Measurements from ENCODE around the gene KIRREL3.

Gene KIRREL3

DNA sequence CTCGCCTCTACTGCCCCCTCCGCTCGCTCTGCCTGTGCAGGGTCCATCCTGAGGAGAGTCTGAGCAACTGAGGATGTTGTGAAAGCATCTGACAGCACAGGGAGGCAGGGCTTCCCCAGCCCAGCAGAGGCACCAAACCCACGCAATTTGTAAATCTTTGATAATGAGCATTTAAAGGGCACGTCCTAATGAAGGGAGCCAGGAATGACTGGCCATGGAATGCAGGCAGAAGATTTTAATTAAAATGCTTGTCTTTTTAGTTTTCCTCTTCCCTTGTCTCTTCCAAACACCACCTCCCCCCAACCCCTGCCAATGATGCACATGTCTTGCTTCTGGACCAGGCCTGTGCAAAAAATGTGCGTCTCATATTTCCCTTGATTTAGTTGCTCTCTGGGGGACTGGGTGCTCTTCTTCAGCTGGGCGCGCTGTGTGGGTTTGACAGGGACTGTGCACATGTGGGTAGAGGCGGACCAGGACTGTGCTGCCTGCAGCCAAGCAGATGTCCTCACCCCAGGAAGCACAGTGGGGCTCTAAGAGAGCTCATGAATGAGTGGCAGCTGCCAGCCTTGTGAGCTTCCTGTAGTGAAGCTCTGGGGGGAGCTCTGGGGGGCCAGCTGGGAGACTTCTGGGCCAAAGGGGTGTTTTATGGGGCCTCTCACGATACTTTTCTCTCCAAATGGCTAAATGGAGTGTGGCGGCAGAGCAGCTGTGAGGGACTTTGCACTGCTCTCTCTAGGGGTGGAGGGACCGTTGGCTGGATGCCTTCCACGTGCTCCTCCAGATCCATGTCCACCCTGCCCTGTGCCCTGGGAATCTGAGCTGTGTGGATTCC lies 371.6 kb downstream of the KIRREL3 start:
- TF ChIP-seq, protein P1, sequence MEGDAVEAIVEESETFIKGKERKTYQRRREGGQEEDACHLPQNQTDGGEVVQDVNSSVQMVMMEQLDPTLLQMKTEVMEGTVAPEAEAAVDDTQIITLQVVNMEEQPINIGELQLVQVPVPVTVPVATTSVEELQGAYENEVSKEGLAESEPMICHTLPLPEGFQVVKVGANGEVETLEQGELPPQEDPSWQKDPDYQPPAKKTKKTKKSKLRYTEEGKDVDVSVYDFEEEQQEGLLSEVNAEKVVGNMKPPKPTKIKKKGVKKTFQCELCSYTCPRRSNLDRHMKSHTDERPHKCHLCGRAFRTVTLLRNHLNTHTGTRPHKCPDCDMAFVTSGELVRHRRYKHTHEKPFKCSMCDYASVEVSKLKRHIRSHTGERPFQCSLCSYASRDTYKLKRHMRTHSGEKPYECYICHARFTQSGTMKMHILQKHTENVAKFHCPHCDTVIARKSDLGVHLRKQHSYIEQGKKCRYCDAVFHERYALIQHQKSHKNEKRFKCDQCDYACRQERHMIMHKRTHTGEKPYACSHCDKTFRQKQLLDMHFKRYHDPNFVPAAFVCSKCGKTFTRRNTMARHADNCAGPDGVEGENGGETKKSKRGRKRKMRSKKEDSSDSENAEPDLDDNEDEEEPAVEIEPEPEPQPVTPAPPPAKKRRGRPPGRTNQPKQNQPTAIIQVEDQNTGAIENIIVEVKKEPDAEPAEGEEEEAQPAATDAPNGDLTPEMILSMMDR (conservative IDR thresholded peaks at IDR 0.05) = no peak

DNA sequence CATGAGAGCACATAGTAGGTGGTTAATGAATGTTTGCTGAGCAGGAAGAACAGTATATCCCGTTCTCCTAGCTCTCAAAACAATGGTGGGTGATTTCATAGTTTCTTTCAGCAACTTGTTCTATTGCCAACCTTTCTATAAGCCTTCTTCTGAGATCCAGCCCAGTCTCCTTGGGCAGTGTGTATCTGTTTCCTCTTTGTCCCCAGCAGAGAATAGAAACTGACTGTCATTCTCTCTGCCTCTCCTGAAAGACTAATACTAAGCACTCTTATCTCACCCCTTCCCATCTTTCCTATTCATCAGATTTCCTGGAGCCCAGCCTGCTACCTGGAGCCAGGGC lies 372.1 kb downstream of the KIRREL3 start:
- H3K27ac ChIP-seq = no peak overlapping the region
- TF ChIP-seq, protein P1 (conservative IDR thresholded peaks at IDR 0.05) = no peak

More for the DNA sequence above, 371.6 kb downstream of the KIRREL3 start:
- no peak overlapping the region for H3K27ac ChIP-seq

DNA sequence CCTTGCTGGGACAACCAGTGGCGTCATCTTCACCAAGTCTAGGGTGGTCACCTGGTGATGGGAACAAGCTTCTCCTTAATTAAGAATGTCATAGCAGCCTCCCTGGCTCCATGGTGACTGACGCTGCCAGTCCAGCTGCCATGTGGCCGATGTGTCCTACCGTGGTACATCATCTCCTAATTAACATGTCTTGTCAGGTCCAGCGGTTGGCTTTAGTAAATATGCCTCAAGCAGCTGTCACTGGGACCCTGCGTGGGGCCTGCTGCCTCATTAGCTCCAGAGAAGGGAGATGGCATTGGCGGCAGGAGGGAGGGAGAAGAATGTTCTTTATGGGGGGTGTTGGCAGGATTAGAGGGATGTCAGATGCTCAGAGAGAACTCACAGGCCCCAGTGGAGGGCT lies 373.1 kb downstream of the KIRREL3 start:
- no peak overlapping the region for H3K27ac ChIP-seq
- TF ChIP-seq, protein P1 (conservative IDR thresholded peaks at IDR 0.05) = no peak

DNA sequence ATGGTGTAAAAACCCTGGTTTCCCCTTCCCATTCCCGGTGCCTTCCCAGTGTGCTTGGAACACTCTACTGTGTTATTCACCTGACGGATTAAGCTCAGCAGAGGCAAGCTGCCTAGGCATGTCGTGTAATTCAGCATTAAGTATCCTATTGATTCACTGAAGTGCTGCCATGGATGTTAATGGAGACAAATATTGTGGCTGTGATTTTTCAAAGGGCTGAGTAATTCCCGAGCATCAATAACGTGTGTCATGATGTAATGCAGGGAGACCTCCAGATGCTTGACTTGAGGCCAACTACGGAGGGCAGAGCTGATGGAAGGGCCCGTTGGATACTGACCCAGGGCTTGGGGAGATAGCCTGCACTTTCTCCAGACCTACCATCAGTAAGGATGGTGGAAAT lies 376.1 kb downstream of the KIRREL3 start:
- no peak overlapping the region for H3K27ac ChIP-seq
- TF ChIP-seq, protein P1 (conservative IDR thresholded peaks at IDR 0.05) = no peak

DNA sequence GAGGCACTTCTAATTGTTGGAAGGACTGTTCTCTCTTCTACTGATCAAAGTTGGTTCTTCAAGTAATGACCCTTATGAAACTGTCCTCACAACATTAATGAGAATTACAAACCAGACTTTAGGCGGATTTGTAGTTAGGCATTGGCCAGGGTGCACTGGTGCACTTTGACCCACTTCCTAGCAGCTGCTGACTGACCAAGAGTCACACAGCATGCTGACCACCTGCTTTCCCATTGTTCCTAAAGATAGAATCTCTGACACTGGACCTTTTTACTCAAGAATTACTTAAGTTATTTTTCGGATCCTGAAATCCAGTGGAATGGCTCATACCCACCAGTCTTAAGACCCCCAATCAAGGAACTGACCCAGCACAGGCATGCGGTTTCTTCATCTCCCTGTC lies 381.1 kb downstream of the KIRREL3 start:
- no peak overlapping the region for H3K27ac ChIP-seq

DNA sequence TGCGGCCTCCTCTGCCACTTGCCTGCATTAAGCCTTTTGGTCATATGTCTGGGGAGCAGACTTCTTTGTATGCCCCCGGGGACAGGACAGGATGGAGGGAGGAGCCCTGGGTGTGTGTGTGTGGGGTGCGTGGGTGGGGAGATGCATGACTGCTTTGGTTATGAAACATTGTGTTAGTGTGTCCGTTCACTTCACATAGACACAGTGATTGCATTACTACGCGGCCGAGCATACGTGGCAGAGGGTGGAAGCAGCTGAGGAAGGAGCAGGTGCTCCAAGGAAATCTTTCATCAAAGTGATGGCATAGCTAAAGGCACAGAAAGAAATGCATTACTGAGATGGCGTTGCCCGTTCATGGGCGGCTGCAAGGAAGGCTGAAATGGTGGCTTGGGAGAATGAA lies 384.7 kb downstream of the KIRREL3 start:
- TF ChIP-seq, protein P1 (conservative IDR thresholded peaks at IDR 0.05) = no peak
- no peak overlapping the region for H3K27ac ChIP-seq

More for the DNA sequence above, 381.1 kb downstream of the KIRREL3 start:
- TF ChIP-seq, protein P1 (conservative IDR thresholded peaks at IDR 0.05) = no peak

DNA sequence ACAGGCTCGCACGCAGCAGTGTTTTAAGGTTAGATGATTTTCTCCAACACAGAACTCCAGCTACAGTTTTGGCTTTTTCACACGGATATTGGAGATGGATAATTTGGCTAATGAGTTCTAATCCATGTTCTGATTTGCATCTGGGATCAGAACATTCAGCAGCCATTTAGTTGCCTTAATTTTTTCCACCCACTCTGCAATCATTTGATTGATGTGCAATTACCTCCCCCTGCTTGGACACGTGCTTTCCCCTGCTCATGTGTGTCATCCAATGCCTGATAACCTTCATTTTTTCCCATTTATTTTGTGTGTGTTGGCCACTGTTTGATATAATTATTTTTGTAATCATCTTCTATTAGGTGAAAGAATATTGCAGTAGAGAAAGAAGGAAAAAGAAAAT lies 387.3 kb downstream of the KIRREL3 start:
- H3K27ac ChIP-seq = no peak overlapping the region
- TF ChIP-seq, protein P1 (conservative IDR thresholded peaks at IDR 0.05) = no peak
